Ishikawa (cell line): ENCODE data around the gene ACSS1.

Source experiments
- CEBPB ChIP-seq: IDR thresholded peaks from 2 replicates; pipeline ENCODE4 v1.6.1; 2012
- CREB1 ChIP-seq: IDR thresholded peaks from 2 replicates; pipeline ENCODE4 v1.6.1; 2012; ENCODE audit warnings: low read depth
- EGR1 ChIP-seq: IDR thresholded peaks from 2 replicates; pipeline ENCODE4 v1.6.1; 2012
- EP300 ChIP-seq: IDR thresholded peaks from 2 replicates; pipeline ENCODE4 v1.6.1; 2012; ENCODE audit warnings: borderline replicate concordance
- FOXM1 ChIP-seq: IDR thresholded peaks from 2 replicates; pipeline ENCODE4 v1.6.1; 2012; ENCODE audit warnings: low read depth, borderline replicate concordance
- MAX ChIP-seq: IDR thresholded peaks from 2 replicates; pipeline ENCODE4 v1.6.1; 2012
- NFIC ChIP-seq: IDR thresholded peaks from 2 replicates; pipeline ENCODE4 v1.6.1; 2012
- RAD21 ChIP-seq: IDR thresholded peaks from 2 replicates; pipeline ENCODE4 v1.6.1; 2012; ENCODE audit warnings: low read depth
- REST ChIP-seq: IDR thresholded peaks from 2 replicates; pipeline ENCODE4 v1.6.1; 2012; ENCODE audit warnings: low read depth, mild to moderate bottlenecking
- TAF1 ChIP-seq: IDR thresholded peaks from 2 replicates; pipeline ENCODE4 v1.6.1; 2012; ENCODE audit warnings: low read depth, mild to moderate bottlenecking
- TEAD4 ChIP-seq: IDR thresholded peaks from 2 replicates; pipeline ENCODE4 v1.6.1; 2012
- USF1 ChIP-seq: IDR thresholded peaks from 2 replicates; pipeline ENCODE4 v1.6.1; 2012
- YY1 ChIP-seq: IDR thresholded peaks from 2 replicates; pipeline ENCODE4 v1.6.1; 2012; ENCODE audit warnings: low read depth
- ZBTB7A ChIP-seq: IDR thresholded peaks from 2 replicates; pipeline ENCODE4 v1.6.1; 2012; ENCODE audit warnings: low read depth

ACSS1 gene

GRCh38 chr20:24960861-24961260 is 97.1 kb downstream of the ACSS1 start:
- TF ChIP-seq RAD21, result no peak
- no peak for TF ChIP-seq TEAD4
- TF ChIP-seq EGR1, result no peak
- no peak for TF ChIP-seq REST
- no peak for TF ChIP-seq TAF1
- TF ChIP-seq MAX, result no peak
- no peak for TF ChIP-seq FOXM1
- TF ChIP-seq USF1, result no peak
- TF ChIP-seq YY1, result no peak
- no peak for TF ChIP-seq EP300
- TF ChIP-seq CREB1, result no peak
- no peak for TF ChIP-seq NFIC
- no peak for TF ChIP-seq ZBTB7A

GRCh38 chr20:24960302-24960801 is 97.6 kb downstream of the ACSS1 start:
- TF ChIP-seq CEBPB, result no peak

GRCh38 chr20:24959591-24960301 is 98.2 kb downstream of the ACSS1 start:
- TF ChIP-seq USF1, result no peak
- TF ChIP-seq CEBPB, result no peak
- TF ChIP-seq ZBTB7A, result no peak
- TF ChIP-seq EP300, result no peak

GRCh38 chr20:24958506-24959385 is 99.2 kb downstream of the ACSS1 start:
- TF ChIP-seq FOXM1 (no peak), REST (no peak), CREB1 (no peak)

- TF ChIP-seq TEAD4 (no peak), EGR1 (no peak), TAF1 (no peak), NFIC (no peak), MAX (no peak)
Measured at GRCh38 chr20:24957326-24958016, 100.5 kb downstream of the ACSS1 start.
